NOMO-1 (cell line): ENCODE data around the gene GIGYF2.

Experiments
- DNase-seq, 2 experiments: peaks; one replicate each; lab custom pipeline; 2025; ENCODE audit not compliant: unreplicated experiment in 2 of 2; lab: John Stamatoyannopoulos, UW

The GIGYF2 gene

DNA sequence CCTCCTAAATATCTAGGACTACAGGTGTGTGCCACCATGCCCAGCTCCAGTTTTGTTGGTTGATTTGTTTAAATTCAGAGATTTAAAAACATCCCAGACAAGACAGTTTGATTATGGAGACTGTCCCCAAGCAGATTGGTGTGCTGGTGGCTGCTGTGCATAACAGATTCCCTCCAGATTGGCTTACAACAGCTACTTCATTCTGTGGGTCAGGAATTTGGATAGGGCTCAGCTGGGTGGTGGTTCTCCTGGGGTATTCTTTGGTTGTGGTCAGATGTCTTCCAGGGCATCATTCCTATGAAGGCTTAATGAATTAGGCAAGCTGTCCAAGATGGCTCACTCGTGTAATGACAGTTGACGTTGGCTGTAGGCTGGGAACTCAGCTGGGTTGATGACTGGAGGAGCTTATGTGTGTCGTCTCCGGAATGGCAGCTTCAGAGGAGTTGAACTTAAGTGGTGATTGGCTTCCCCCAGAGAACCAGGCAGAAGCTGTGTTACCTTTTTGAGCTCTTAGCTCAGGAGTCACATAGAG lies 162.3 kb downstream of the GIGYF2 start:
- no peak for DNase-seq

DNA sequence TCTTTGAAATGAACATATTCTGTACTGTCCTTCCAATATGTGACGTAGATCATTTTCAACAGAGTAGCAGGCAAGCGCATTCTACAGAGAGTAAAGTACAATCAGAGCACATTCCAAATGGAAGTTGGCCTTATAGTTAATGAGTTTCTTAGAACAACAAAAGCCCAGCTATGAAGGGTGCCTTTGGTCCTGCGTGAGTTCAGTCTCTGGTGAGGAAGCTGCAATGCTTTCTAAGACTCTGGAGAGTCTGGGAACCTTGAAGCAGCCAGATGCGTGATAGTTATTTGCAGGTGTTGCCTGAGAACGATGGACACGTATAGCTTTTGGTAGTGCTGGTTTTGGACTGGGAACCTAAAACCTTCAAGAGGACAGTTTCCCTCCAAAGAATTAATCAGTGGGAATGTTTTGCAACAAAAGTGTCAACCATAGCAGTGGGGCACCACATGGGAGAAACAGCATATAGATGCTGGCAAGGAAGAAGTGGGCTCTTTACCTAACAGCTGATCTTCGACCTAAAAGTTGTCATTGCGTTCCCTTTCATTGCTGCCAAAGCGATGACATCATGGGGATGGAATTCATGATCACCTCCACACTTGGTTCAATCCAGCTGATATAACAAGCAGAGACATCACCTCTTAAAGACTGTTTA lies 163.6 kb downstream of the GIGYF2 start:
- DNase-seq, result no peak

DNA sequence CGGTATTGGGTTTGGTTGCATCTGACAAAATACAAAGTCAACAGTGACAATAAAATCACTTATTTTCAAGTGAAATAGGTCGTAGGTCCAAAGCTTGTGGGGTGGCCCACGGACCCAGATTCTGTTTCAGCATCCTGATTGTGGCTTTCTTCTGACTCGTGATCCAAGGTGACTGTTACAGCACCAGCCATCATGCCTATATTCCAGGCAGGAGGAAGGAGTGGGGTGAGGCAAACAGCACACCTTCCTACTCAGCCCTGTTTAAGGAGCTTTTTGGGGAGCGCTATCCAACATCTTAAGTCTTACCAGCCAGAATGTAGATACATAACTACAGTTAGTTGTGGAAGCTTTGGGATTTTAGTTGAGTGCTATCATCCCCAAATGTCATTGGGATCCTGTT lies 164.2 kb downstream of the GIGYF2 start:
- no peak for DNase-seq

DNA sequence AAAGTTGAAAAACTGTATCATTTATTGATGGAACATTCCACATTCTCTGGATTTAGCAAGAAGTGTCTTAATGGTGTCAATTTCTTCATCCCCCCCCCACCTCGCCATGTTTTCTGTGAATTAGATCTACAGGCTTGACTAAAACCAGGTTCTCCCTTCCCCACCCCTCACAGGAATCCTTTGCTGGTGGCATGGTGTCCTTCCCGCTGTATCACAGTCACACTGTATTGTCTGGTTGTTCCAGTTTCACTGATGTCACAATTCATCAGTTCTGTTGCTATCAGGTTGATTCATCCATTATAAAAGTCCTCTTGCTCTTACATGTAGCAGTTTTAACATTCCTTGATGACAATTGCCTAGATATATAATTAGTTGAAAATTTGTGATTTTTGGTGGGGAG lies 166.9 kb downstream of the GIGYF2 start:
- DNase-seq, result no peak

DNA sequence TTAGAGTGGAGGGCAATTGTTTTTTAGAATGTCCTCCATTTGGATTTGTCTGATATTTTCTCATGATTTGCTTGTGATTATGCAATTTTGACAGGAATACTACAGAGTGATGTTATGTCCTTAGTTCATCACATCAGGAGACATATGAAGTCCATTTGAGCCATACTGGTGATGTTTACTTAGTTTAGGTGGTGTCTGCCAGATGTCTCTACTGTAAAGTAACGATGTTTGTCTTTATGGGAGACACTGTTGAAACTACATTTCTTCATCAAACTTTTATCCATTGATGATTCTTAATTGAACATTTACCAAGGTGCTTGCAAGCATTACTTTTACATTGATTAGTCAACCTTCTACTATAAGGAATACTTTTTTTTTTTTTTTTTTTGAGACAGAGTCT lies 168.0 kb downstream of the GIGYF2 start:
- no peak for DNase-seq

DNA sequence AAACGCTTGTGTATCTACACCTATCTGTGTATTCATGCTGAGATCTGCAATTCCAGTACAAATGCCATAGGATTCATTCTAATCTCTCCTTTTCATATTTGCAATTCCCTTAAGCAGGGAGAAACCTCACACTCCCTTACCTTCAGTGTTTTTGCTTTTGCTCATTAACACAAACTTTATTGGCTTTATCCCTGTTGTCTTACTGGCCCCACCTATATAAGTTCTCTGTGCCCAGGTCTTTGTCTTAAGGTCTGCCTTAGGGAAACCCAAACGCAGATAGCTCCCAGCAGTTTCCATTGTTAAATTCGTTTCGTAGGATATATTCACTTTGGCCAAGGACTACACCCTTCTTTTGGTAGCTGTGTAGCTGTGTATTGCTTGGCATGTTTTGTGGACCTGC lies 169.0 kb downstream of the GIGYF2 start:
- no peak for DNase-seq

DNA sequence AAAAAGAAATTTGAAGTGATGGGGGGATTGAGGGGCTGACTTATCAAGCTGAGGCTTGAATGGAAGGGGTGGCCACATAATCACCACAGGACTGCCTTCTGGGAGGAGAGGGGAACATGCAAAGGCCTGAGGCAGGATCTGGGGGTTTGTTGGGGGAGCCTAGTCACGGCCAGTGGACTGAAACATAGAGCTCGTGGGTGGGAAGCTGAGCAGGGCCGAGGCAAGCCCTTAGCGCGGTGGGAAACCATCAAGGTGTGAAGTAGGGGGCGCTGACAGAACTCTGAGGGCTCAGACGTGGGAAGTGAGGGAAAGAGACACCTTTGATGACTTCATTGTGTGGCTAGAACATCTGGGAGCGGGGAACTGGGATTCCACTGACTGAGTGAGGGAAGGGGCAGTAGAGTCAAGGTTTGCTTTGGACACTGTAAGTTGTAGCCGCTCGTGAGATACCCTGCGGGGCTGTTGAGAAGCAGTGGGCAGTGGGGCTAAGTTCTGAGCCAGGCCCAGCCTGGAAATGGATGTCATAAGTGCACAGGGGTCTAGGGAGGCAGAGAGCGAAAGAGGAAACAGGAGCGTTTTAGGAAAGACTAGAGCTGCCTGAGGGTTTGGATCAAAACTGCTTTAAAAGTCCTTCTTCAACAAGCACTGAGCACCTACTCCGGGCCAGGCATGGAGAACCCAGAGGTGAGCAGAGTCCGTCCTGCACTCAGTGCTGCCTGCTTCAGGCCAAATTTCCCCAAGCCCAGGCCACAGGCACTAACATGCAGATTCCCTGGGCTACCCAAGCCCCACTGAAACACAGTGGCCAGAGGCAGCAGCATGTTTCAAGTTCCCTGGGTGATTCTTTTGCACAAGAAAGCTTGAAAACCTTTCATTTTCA lies 172.2 kb downstream of the GIGYF2 start:
- no peak for DNase-seq

DNA sequence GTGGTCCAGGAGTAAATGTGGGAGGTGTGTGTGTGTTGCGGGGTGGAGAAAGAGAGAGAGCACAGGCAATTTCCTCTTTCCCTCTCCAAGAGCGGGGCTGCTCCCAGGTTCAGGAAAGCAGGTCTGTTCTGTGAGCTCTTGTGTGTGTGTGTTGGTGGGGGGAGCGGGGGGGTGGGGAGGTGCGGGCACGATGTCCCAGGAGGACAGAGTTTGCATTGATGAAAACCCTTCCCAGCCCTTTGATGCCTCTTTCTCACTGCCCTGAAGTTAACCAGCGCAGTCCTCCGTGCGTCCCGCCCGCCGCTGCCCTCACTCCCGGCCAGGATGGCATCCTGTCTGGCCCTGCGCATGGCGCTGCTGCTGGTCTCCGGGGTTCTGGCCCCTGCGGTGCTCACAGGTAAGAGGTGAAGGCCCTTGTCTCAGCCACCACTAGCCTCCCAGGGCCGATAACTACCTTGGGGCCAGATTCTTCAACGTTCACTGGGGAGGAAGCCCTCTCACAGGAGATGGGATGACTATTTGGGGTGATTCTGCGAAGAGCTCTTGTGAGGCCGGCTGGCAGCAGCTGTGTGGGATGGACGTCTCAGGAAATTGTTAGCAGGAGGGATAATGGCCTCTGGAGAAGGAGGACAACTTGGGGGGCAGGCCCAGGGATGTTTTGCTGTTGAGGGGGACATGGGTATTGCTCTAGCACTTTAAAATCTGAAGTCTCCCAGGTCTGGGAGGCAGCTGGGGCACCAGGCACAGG lies 173.1 kb downstream of the GIGYF2 start, which contains the start of gene SNORC:
SNORC (plus strand) TSS at position 247 of the 748 bp plus-strand sequence; CDS start at position 325, 78 bp downstream.
- no peak for DNase-seq

DNA sequence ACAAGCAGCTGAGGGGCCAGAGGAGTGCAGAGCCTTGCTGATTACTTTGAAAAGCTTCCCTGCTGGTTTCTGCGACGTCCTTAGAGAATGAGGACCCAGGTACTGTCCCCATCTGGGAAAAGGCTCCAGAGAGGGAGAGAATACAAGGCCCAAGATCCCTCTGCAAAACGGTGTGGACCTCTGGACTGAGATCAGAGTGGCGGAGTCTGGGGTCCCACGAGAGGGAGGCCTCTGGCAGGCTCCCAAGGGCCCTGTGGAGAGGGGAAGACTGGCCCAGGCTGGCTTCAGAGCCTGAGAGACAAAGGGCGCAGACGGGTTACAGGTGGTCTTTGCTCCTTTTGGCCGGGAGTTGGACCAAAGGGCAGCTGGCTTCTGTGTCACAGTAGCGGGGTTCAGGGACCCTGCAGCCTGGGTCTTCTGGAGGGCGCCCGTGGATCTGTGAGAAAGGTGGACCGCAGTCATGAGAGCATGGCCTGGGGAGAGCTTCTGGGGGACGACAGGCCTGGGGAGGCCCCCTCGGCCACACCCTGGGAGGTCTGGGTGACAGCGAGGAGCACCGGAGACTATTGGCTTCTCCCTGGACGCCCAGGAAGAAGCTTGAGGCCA lies 173.7 kb downstream of the GIGYF2 start:
- no peak for DNase-seq

DNA sequence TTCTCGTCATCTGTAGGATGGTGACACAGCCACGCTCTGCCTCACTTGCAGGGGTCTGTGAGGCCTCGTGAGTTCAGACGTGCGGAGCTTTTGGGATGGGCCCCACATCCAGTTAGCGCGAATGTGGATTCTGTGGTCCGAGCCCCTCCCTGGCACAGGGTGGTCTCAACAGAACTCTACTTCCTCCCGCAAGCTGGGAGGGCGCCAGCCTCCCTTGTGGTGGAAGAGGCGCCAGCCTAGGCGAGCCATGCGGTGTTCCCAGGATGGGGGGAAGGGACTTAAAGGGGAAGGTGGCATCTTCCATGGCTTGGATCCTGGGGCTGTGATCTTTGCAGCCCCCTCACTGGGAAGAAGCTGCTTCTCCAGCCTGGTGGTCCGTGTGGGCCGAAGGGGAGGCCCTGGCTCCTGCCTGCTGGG lies 174.3 kb downstream of the GIGYF2 start:
- no peak for DNase-seq

DNA sequence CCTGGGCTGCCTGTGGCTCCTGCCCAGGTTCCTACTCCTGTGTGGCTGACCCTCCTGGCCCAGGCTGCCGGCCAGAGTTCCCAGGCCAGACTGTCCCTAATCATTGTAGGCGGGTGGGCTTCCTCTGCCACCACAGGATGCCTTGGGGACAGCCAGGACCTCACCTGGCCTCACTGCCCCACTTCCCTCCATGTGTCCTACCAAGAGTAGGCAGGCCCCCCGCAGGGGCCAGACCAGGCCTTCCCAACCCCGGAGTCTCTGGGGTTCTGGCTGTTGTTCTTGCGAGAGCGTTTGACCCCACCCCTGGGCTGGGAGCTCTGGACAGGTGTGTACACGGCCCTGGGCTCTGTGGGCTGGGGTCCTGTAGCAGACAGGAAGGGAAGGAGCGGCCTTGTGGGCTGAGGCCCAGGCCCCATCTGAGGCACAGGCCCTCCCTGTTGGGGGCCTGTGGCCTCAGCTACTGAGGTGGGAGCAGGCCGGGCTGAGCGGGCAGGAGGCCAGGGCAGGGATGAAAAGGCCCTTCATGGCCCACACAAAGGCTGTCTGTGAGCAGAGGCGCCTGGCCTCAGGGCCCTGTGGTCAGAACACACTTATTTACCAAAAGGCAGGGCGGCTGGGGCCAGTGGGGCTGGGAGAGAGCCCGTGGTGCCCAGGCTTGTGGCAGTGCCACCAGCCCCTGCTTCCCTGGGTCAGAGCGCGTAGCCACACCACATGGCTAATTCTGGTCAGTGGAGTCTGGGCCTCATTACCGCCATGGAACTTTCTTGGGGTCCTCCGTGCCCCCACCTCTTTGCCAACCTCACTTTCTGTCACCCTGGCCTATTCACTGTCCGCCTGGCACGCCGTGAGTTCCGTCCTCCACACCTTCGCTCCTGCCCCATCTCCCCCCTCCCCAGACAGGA lies 175.0 kb downstream of the GIGYF2 start:
- DNase-seq, result no peak

DNA sequence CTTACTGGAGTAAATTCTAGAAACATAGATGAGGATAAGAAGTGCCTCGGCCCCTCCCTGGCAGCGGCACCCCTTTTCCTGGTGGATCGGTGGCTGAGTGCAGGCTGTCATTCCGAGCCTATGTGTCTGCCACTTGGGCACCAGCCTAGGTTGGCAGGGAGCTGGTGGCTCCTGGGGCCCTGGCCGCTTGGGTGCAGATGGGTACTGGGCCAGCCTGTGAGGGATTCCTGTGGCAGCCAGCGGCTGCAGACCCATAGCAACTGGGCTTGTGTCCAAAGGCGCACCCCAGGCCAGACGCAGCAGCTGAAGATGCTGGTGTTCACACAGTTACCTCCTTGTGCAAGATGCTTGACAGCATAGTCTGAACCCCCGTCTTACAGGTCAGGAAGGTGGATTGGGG lies 175.7 kb downstream of the GIGYF2 start:
- DNase-seq, result no peak

DNA sequence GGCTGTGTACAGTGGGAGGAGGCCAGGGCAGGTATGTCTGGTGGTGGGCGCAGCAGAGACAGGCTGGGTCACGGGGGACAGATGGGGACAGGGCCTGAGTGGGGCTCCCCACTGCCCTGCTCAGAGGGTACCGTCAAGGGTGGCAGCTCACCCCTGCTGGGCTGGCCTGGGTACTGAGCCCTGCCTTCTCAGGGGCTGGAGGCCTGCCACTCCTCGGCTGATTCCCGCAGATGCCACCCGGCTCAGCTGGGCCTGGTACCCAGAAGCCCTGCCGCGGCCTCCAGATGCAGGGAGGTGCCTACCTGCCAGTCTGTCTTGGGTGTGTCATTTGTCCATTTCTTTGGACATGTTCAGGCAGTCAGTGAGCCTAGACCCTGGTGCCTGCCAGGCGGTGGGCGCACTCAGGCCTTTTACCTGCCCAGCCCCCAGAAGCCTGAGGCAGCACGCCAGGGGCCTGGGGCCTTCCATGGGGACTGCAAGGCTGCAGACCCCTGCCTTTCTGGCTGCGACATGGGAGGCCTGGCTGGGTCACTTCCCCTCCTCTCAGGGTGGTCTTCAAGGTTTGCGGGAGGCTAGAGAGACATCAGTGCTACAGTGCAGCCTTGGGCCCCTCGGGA lies 176.3 kb downstream of the GIGYF2 start:
- DNase-seq, result no peak

DNA sequence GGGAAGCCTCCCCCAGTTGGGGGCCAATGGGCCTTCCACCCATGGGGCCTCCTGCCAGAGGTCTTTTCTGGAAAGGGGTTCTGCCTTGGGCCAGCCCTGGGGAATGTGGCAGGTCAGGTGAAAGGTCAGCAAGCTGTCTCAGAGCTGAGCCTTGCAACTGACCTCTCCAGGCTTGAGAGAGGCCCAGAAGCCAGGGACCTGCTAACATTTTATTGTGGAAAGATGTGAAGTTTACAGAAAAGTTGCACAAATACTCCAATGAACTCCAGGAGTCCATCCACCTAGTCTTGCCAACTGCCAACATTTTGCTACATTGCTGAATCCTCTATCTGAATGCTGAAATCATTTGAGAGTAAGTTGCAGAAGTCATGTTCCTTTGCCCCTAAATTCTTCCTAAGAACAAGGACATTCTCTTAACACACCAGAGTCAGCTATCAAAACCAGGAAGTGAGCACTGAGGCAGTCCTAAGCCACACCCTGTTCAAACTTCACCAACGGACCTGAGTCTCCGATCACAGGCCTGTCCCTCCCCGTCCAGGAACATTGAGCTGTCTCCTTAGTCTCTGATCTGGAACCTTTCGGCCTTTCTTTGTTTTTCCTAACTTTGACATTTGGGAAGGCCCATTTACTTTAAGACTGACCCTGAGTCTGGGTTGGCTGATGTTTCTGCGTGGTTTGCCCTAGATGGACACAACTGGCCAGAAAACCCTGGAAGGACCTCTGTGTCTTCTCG lies 176.9 kb downstream of the GIGYF2 start:
- DNase-seq, result peak; percentile 73 to 85

DNA sequence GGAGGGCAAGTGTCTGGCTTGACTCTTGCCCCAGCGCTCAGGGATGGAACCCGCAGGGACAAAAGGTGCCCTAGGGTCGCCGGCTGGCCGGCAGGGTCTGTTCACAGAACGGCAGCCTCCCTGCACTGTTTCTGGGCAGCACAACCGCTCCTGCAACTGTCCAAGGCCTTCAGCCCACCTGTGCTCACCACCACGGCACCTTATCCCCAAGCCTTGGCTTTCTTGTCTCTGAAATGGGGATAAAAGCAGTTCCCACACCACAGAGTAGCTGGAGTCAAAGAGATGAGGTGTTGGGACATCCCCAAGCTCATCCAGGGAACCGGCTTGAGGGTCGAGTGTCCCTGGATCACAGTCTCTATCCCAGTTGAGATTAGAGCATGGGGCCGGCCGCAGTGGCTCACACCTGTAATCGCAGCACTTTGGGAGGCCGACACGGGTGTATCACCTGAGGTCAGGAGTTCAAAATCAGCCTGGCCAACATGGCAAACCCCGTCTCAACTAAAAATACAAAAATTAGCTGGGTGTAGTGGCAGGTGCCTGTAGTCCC lies 177.6 kb downstream of the GIGYF2 start:
- DNase-seq, result no peak

DNA sequence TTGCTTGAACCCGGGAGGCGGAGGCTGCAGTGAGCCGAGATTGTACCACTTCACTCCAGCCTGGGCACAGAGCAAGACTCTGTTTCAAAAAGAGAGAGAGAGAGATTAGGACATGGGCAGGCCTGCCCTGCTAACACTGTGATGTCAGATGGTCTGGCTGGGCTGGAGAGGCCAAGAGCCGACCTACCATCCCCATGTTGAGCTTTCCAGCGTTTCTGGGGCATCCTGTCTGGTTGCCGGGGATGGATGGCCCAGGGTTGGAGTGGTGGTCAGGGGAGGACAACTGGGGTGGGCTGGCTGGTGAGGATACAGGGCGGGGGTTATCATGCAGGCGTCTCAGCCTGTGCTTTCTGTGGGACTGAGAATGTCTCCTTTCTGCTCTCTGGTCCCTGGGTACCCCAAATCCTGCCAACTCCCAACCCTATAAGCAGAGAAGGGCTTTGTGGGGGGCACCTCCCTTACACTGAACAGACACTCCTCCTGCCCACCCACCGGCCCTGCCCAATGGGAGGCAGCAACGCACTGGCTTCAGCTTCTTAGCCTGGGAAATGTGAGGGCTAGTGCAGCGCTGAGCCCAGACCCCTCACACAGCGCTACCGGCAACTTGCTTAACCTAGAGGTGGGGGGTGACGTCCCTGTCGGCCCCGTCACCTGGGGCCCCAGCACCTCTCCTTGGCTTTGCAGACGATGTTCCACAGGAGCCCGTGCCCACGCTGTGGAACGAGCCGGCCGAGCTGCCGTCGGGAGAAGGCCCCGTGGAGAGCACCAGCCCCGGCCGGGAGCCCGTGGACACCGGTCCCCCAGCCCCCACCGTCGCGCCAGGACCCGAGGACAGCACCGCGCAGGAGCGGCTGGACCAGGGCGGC lies 178.4 kb downstream of the GIGYF2 start:
- no peak for DNase-seq
